ENCODE results near the gene EPB42. TPM values are rescaled to one million over a fixed set of nuclear protein-coding genes. Genes with fewer than 3 reads are reported as not detected.
"Not testable (repeated sequence)": the region's sequence is repeated elsewhere in the genome, so short reads cannot be mapped to it uniquely, and the experiment has no call there.

The EPB42 gene
- total RNA-seq, 2 experiments from 2014 or later: not detected

GRCh38 chr15:43210172-43210745 is 10.6 kb downstream of the EPB42 start:
- no peak for DNase-seq
- Mint-ChIP-seq H3K4me3 (no peak overlapping the region), H3K4me1 (no peaks in the 10 kb centered on the region), H3K9me3 (no peaks in the 10 kb centered on the region), H3K27ac (no peak overlapping the region), H3K36me3 (no peaks in the 10 kb centered on the region), H3K27me3 (peaks cover 16% of the 10 kb centered on the region)

- Mint-ChIP-seq H3K27ac (no peak overlapping the region), H3K4me3 (no peak overlapping the region), H3K36me3 (no peaks in the 10 kb centered on the region), H3K9me3 (no peaks in the 10 kb centered on the region), H3K27me3 (peaks cover 16% of the 10 kb centered on the region), H3K4me1 (peaks cover 3% of the 10 kb centered on the region)
- DNase-seq: no peak
Observed at GRCh38 chr15:43209059-43209824, 11.6 kb downstream of the EPB42 start.

GRCh38 chr15:43208052-43209002 is 12.5 kb downstream of the EPB42 start:
- Mint-ChIP-seq H3K4me3 (no peak overlapping the region), H3K27ac (no peak overlapping the region), H3K36me3 (no peaks in the 10 kb centered on the region), H3K4me1 (peaks cover 4% of the 10 kb centered on the region), H3K27me3 (peaks cover 16% of the 10 kb centered on the region), H3K9me3 (no peaks in the 10 kb centered on the region)
- DNase-seq: no peak

GRCh38 chr15:43207024-43207423 is 13.8 kb downstream of the EPB42 start:
- no peaks in the 10 kb centered on the region for H3K36me3 Mint-ChIP-seq
- H3K4me3 Mint-ChIP-seq: no peak overlapping the region
- DNase-seq: no peak
- H3K9me3 Mint-ChIP-seq: no peaks in the 10 kb centered on the region
- no peak overlapping the region for H3K27ac Mint-ChIP-seq
- peaks cover 16% of the 10 kb centered on the region for H3K27me3 Mint-ChIP-seq
- H3K4me1 Mint-ChIP-seq: peaks cover 4% of the 10 kb centered on the region

- peaks cover 4% of the 10 kb centered on the region for H3K4me1 Mint-ChIP-seq
- H3K36me3 Mint-ChIP-seq: no peaks in the 10 kb centered on the region
- H3K4me3 Mint-ChIP-seq: no peak overlapping the region
- no peaks in the 10 kb centered on the region for H3K9me3 Mint-ChIP-seq
- no peak for DNase-seq
- no peak overlapping the region for H3K27ac Mint-ChIP-seq
- H3K27me3 Mint-ChIP-seq: peaks cover 16% of the 10 kb centered on the region
Observed at GRCh38 chr15:43206054-43206453, 14.8 kb downstream of the EPB42 start.

GRCh38 chr15:43204016-43204901 is 16.6 kb downstream of the EPB42 start:
- H3K27me3 Mint-ChIP-seq: peaks cover 3% of the 10 kb centered on the region
- H3K27ac Mint-ChIP-seq: no peak overlapping the region
- H3K4me3 Mint-ChIP-seq: no peak overlapping the region
- peaks cover 2% of the 10 kb centered on the region for H3K9me3 Mint-ChIP-seq
- H3K4me1 Mint-ChIP-seq: peaks cover 7% of the 10 kb centered on the region
- DNase-seq: peak; percentile 50
- H3K36me3 Mint-ChIP-seq: peaks cover 2% of the 10 kb centered on the region

GRCh38 chr15:43199945-43200488 is 20.8 kb downstream of the EPB42 start:
- peaks cover 7% of the 10 kb centered on the region for H3K4me1 Mint-ChIP-seq
- H3K4me3 Mint-ChIP-seq: no peak overlapping the region
- no peak for DNase-seq
- H3K27ac Mint-ChIP-seq: no peak overlapping the region
- peaks cover 19% of the 10 kb centered on the region for H3K36me3 Mint-ChIP-seq
- peaks cover 7% of the 10 kb centered on the region for H3K9me3 Mint-ChIP-seq
- H3K27me3 Mint-ChIP-seq: no peaks in the 10 kb centered on the region

GRCh38 chr15:43198992-43199391 is 21.8 kb downstream of the EPB42 start:
- Mint-ChIP-seq H3K4me3 (no peak overlapping the region), H3K36me3 (peaks cover 21% of the 10 kb centered on the region), H3K4me1 (peaks cover 2% of the 10 kb centered on the region), H3K27me3 (no peaks in the 10 kb centered on the region), H3K9me3 (peaks cover 7% of the 10 kb centered on the region), H3K27ac (no peak overlapping the region)
- DNase-seq: no peak

- peaks cover 21% of the 10 kb centered on the region for H3K36me3 Mint-ChIP-seq
- not testable (repeated sequence) for H3K4me3 Mint-ChIP-seq, H3K9me3 Mint-ChIP-seq, H3K27ac Mint-ChIP-seq, DNase-seq, H3K4me1 Mint-ChIP-seq, H3K27me3 Mint-ChIP-seq
Observed at GRCh38 chr15:43198556-43198955, 22.3 kb downstream of the EPB42 start.

- DNase-seq, H3K27ac Mint-ChIP-seq, H3K27me3 Mint-ChIP-seq, H3K9me3 Mint-ChIP-seq, H3K4me1 Mint-ChIP-seq, H3K4me3 Mint-ChIP-seq: not testable (repeated sequence)
- peaks cover 21% of the 10 kb centered on the region for H3K36me3 Mint-ChIP-seq
Observed at GRCh38 chr15:43197773-43198172, 23.0 kb downstream of the EPB42 start.

GRCh38 chr15:43196760-43197548 is 23.9 kb downstream of the EPB42 start:
- no peak for DNase-seq
- Mint-ChIP-seq H3K4me3 (no peak overlapping the region), H3K4me1 (peaks cover 2% of the 10 kb centered on the region), H3K27me3 (no peaks in the 10 kb centered on the region), H3K9me3 (peaks cover 7% of the 10 kb centered on the region), H3K36me3 (peaks cover 21% of the 10 kb centered on the region), H3K27ac (no peak overlapping the region)

- peaks cover 21% of the 10 kb centered on the region for H3K36me3 Mint-ChIP-seq
- no peak overlapping the region for H3K4me3 Mint-ChIP-seq
- H3K27ac Mint-ChIP-seq: no peak overlapping the region
- H3K4me1 Mint-ChIP-seq: peaks cover 3% of the 10 kb centered on the region
- H3K9me3 Mint-ChIP-seq: peaks cover 6% of the 10 kb centered on the region
- no peak for DNase-seq
- H3K27me3 Mint-ChIP-seq: no peaks in the 10 kb centered on the region
Observed at GRCh38 chr15:43194795-43195194, 26.0 kb downstream of the EPB42 start.

- H3K4me1 Mint-ChIP-seq: peaks cover 8% of the 10 kb centered on the region
- H3K9me3 Mint-ChIP-seq: peaks cover 5% of the 10 kb centered on the region
- H3K27ac Mint-ChIP-seq: no peak overlapping the region
- no peak overlapping the region for H3K4me3 Mint-ChIP-seq
- no peaks in the 10 kb centered on the region for H3K27me3 Mint-ChIP-seq
- DNase-seq: no peak
- H3K36me3 Mint-ChIP-seq: peaks cover 24% of the 10 kb centered on the region
Observed at GRCh38 chr15:43193710-43194109, 27.1 kb downstream of the EPB42 start.
